Measurements from ENCODE around the gene LMO3.

- TF ChIP-seq CTCF (conservative IDR thresholded peaks at IDR 0.05; ENCODE audit: low read depth, low read length) (no peak), EZH2 (IDR thresholded peaks at IDR 0.05; ENCODE audit: borderline replicate concordance, low read depth, low read length, poor library complexity, severe bottlenecking) (no peak)
These were observed 5.4 kb downstream of the LMO3 start for GRCh38 chr12:16600525-16600924.
